Stimulated activated naive CD8-positive, alpha-beta T cell treated with anti-CD3 and anti-CD28 coated beads, Interleukin-15, Interleukin-2, amounts not matched to agents 100 U/mL and 50 U/mL, for 24 hours (primary cell): ENCODE results near the gene HLA-DPA1.
"Not testable (repeated sequence)": the region's sequence is repeated elsewhere in the genome, so short reads cannot be mapped to it uniquely, and the experiment has no call there.

ENCODE experiments used
- ATAC-seq: fragments of 150-1000 bp; cut with Tn5 transposase; one replicate; pipeline ENCODE4 v1.10.0; 2021
- DNase-seq: peaks from one replicate; pipeline ENCODE4 v3.0.0; 2021

The HLA-DPA1 gene

GRCh38 chr6:33064723-33065122, 8.7 kb downstream of the HLA-DPA1 start:
- ATAC-seq: no peak
- no peak for DNase-seq

- ATAC-seq, DNase-seq: not testable (repeated sequence)
Measured at GRCh38 chr6:33063435-33063834, 10.0 kb downstream of the HLA-DPA1 start.

GRCh38 chr6:33061987-33062386, 11.5 kb downstream of the HLA-DPA1 start:
- ATAC-seq (peak; percentile 55), DNase-seq (no peak)

- no peak for ATAC-seq
- DNase-seq: no peak
Measured at GRCh38 chr6:33057222-33058150, 16.0 kb downstream of the HLA-DPA1 start.

- DNase-seq (no peak), ATAC-seq (no peak)
Measured at GRCh38 chr6:33053230-33053629, 20.2 kb downstream of the HLA-DPA1 start.

- no peak for ATAC-seq
- DNase-seq: no peak
Measured at GRCh38 chr6:33052627-33053026, 20.8 kb downstream of the HLA-DPA1 start.

- no peak for ATAC-seq
- no peak for DNase-seq
Measured at GRCh38 chr6:33050014-33050810, 23.2 kb downstream of the HLA-DPA1 start.

GRCh38 chr6:33049323-33050013, 24.0 kb downstream of the HLA-DPA1 start:
- ATAC-seq (no peak), DNase-seq (no peak)

GRCh38 chr6:33040157-33040556, 33.3 kb downstream of the HLA-DPA1 start:
- DNase-seq: no peak
- ATAC-seq: no peak

GRCh38 chr6:33036535-33036934, 36.9 kb downstream of the HLA-DPA1 start:
- DNase-seq (no peak), ATAC-seq (no peak)

- no peak for ATAC-seq
Measured at GRCh38 chr6:33034554-33034953, 38.9 kb downstream of the HLA-DPA1 start.

GRCh38 chr6:33030245-33030644, 43.2 kb downstream of the HLA-DPA1 start:
- DNase-seq: no peak
- ATAC-seq: no peak

More at GRCh38 chr6:33034554-33034953, 38.9 kb downstream of the HLA-DPA1 start:
- no peak for DNase-seq

GRCh38 chr6:33029328-33030184, 43.9 kb downstream of the HLA-DPA1 start:
- ATAC-seq: peak; percentile 86
- no peak for DNase-seq

- DNase-seq (no peak), ATAC-seq (peak; percentile 4)
Measured at GRCh38 chr6:33028220-33028849, 45.1 kb downstream of the HLA-DPA1 start.

GRCh38 chr6:33024521-33024920, 48.9 kb downstream of the HLA-DPA1 start:
- DNase-seq: no peak
- no peak for ATAC-seq

GRCh38 chr6:33023536-33023935, 49.9 kb downstream of the HLA-DPA1 start:
- ATAC-seq: no peak
- no peak for DNase-seq

GRCh38 chr6:33021917-33022316, 51.5 kb downstream of the HLA-DPA1 start:
- DNase-seq (no peak), ATAC-seq (no peak)

GRCh38 chr6:33019372-33019771, 54.1 kb downstream of the HLA-DPA1 start:
- no peak for ATAC-seq
- no peak for DNase-seq

GRCh38 chr6:33018904-33019303, 54.5 kb downstream of the HLA-DPA1 start:
- DNase-seq (peak; percentile 58), ATAC-seq (peak; percentile 83)

- DNase-seq (no peak), ATAC-seq (no peak)
Measured at GRCh38 chr6:33018418-33018817, 55.0 kb downstream of the HLA-DPA1 start.
